Measurements from ENCODE around the gene MBNL2.

- TF ChIP-seq ZNF629 (CRISPR knock-in tag; conservative IDR thresholded peaks at IDR 0.05) (no peak), KMT2A (CRISPR knock-in tag; IDR thresholded peaks at IDR 0.05) (no peak), ZSCAN25 (CRISPR knock-in tag; IDR thresholded peaks at IDR 0.05) (no peak), JUN (CRISPR knock-in tag; IDR thresholded peaks at IDR 0.05) (no peak)
These were observed 64.9 kb downstream of the MBNL2 start for GRCh38 chr13:97287047-97287383.
